ENCODE measurements around the gene GAREM1. TPM values are rescaled to one million over a fixed set of nuclear protein-coding genes. Genes with fewer than 3 reads are reported as not detected.

Gene GAREM1
- total and polyA plus RNA-seq, 2 of the 8 experiments (the other 6 are each of a cell fraction or from before 2014, with no cell fraction given): 3.6 to 9.2 TPM

DNA sequence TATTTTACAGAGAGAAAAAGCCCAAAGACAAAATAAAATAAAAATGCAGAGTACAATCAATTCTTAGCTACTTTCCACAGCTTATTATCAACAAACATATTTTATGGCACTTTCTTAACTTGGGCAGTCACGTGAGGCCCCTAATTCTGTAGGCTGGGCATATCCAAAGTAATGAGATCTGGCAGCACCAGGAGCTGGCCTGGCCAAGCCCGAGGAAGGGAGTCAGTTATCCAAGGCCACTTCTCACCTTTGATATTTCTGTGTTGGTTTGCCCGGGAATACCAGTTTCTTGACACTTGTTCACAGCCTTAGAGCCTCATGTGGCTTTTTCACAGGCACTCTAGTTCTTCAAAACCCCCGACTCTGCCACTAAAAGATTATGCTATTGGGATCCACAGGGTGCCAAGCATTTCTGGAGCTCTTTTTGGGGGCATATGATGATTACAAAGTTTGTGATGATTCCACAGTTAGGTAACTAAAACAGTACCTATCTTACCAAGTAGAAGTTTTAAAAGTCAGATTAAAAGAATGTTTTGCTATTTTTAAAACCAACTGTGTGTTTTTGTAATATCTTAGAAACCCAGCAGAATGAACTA is 190.4 kb downstream of the GAREM1 start:
- no peak for FAIRE-seq
- POLR2A ChIA-PET (ENCODE audit: partially characterized antibody): interaction anchor here (0.9 kb wide), 1 partner anchor 11 kb away, joined by 4 read pairs; no protein-coding TSS in a partner anchor
- TF ChIP-seq BRCA1 (IDR thresholded peaks at IDR 0.05; ENCODE audit: low read depth, low read length) (no peak), TAF7 (optimal IDR thresholded peaks at IDR 0.05; ENCODE audit: borderline replicate concordance, low read depth, low read length) (no peak), NRF1 (IDR thresholded peaks at IDR 0.05; ENCODE audit: low read depth, low read length) (no peak), BCL11A (IDR thresholded peaks at IDR 0.05; ENCODE audit: low read depth in 2 of 2, low read length in 2 of 2) (no peak), RXRA (IDR thresholded peaks at IDR 0.05; ENCODE audit: insufficient read depth, low read depth, low read length) (no peak), SRF (IDR thresholded peaks at IDR 0.05; ENCODE audit: low read depth, low read length) (no peak), SP4 (IDR thresholded peaks at IDR 0.05; ENCODE audit: low read length) (no peak), CHD1 (IDR thresholded peaks at IDR 0.05; ENCODE audit: low read depth, low read length) (no peak), YY1 (IDR thresholded peaks at IDR 0.05; ENCODE audit: low read depth, low read length) (no peak), SAP30 (IDR thresholded peaks at IDR 0.05; ENCODE audit: insufficient read depth, insufficient replicate concordance, low read length) (no peak), RNF2 (IDR thresholded peaks at IDR 0.05; ENCODE audit: borderline replicate concordance, low read depth, low read length, missing control alignments, poor library complexity, severe bottlenecking) (no peak), SUZ12 (IDR thresholded peaks at IDR 0.05; ENCODE audit: low read length) (no peak)
- TF ChIP-seq, protein P1, sequence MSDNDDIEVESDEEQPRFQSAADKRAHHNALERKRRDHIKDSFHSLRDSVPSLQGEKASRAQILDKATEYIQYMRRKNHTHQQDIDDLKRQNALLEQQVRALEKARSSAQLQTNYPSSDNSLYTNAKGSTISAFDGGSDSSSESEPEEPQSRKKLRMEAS (IDR thresholded peaks at IDR 0.05): no peak

More for the DNA sequence above, 190.4 kb downstream of the GAREM1 start:
- Histone ChIP-seq H3K14ac (ENCODE audit: insufficient read length) (no peak overlapping the region), H2AFZ (ENCODE audit: low read length) (no peak overlapping the region), H2BK20ac (ENCODE audit: low read length) (no peak overlapping the region), H3K4me2 (ENCODE audit: insufficient read depth in 1 of 2, low read depth in 2 of 2, low read length in 2 of 2) (no peak overlapping the region), H3K4me1 (replicated peaks in 1 of 4; ENCODE audit: control insufficient read depth in 3 of 4, insufficient read depth in 4 of 4, low read length in 3 of 4) (0 out of 7 replicates have a peak, but pooled peaks cover 0 to 4% (median 0%) of the 10 kb centered on the region in 4 experiments), H3K23me2 (ENCODE audit: low read depth, low read length) (no peaks in the 10 kb centered on the region), H2BK5ac (ENCODE audit: low read depth, low read length) (no peak overlapping the region), H4K91ac (replicated peaks; ENCODE audit: insufficient read length, low read length) (no peak overlapping the region), H3K4me3 (ENCODE audit: extremely low read depth in 1 of 4, insufficient read depth in 2 of 4, low read depth in 3 of 4, low read length in 4 of 4) (no peak overlapping the region), H3K23ac (ENCODE audit: insufficient read length) (no peak overlapping the region), H3K27ac (ENCODE audit: low read depth, low read length) (no peak overlapping the region), H3K18ac (ENCODE audit: extremely low read depth, low read length) (no peak overlapping the region), H4K5ac (ENCODE audit: insufficient read length, low read depth, low read length) (no peak overlapping the region), H3K79me2 (ENCODE audit: control insufficient read depth in 1 of 2, insufficient read depth in 2 of 2, low read length in 2 of 2) (no peaks in the 10 kb centered on the region), H2AK5ac (ENCODE audit: low read depth, low read length) (no peak overlapping the region), H4K8ac (ENCODE audit: extremely low read depth, insufficient read depth, low read length) (no peak overlapping the region), H3K36me3 (ENCODE audit: control insufficient read depth in 2 of 4, insufficient read depth in 4 of 4, low read length in 3 of 4) (no peaks in the 10 kb centered on the region), H2BK15ac (ENCODE audit: low read length) (no peak overlapping the region), H2BK12ac (ENCODE audit: low read depth, low read length) (no peak overlapping the region), H3K56ac (replicated peaks; ENCODE audit: insufficient read length, low read depth, low read length) (no peak overlapping the region), H3K4ac (replicated peaks; ENCODE audit: insufficient read length, low read depth, low read length) (no peak overlapping the region), H3K79me1 (ENCODE audit: low read depth, low read length) (no peaks in the 10 kb centered on the region), H4K20me1 (replicated peaks in 1 of 2; ENCODE audit: control insufficient read depth in 1 of 2, insufficient read depth in 2 of 2, low read length in 2 of 2) (no peaks in the 10 kb centered on the region), H3K27me3 (replicated peaks in 1 of 4; ENCODE audit: control insufficient read depth in 3 of 4, extremely low read depth in 1 of 4, insufficient read depth in 3 of 4, low read length in 3 of 4) (no peaks in the 10 kb centered on the region), H3K9me3 (ENCODE audit: insufficient read depth in 2 of 2, low read depth in 1 of 2, low read length in 1 of 2) (peaks cover 0 to 3% of the 10 kb centered on the region in 2 experiments; a peak in 1 of 4 replicates), H3K9ac (replicated peaks in 1 of 4; ENCODE audit: extremely low read depth in 1 of 4, low read depth in 3 of 4, low read length in 3 of 4) (no peak overlapping the region), H2BK120ac (replicated peaks; ENCODE audit: low read depth, low read length) (no peak overlapping the region)
- no peak for DNase-seq (ENCODE audit: low read depth in 1 of 2, low spot score in 2 of 2)
- CTCF ChIA-PET (ENCODE audit: partially characterized antibody): interaction anchor here (0.9 to 6.1 kb wide), 6 partner anchors 8 to 272 kb away, joined by 5 to 56 read pairs (median 6); no protein-coding TSS in a partner anchor
- WGBS, 2 experiments (ENCODE audit: extremely low coverage in 1 of 2, insufficient coverage in 1 of 2, insufficient read length in 1 of 2, insufficient replicate concordance in 2 of 2, low coverage in 1 of 2, low lambda C conversion rate in 2 of 2, missing lambda C conversion rate in 1 of 2): 87% methylated on average over 4 of the region's 4 CpGs; no CpG with 5 or more reads in 1 of the 2 experiments

Data from H1 (cell line).